ENCODE data around the gene ARHGAP6.

Gene ARHGAP6

DNA sequence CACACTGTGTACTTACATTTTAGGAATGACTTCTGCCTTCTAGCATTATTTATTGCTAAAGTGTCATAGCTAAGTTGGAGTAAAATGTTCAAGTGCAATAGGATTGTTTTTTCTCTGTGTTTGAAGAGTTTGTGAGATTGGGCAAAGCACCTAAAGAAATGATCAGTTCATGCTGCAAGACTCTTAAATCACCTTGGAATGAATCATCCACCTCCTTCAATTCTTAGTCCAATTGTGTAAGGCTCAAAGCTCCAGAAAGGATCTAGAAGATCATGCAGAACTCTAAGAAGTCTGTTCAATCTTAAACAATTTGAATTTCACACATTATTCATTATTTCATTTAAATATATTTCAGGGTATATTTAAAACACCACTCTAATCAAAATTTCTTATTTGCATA lies 235.4 kb downstream of the ARHGAP6 start:
- no peak for DNase-seq
- ChIA-PET CTCF (no interaction called here), POLR2A (no interaction called here)
- H3K4me1 ChIP-seq (ENCODE audit: control extremely low read depth in 1 of 4, control insufficient read depth in 4 of 4, insufficient read depth in 4 of 4, low read length in 3 of 4) = peaks cover 0 to 7% (median 4%) of the 10 kb centered on the region in 4 experiments
- peaks cover 0 to 2% (median 0%) of the 10 kb centered on the region in 5 experiments for H3K9me3 ChIP-seq (ENCODE audit: control extremely low read depth in 1 of 5, control insufficient read depth in 4 of 5, insufficient read depth in 2 of 5, low read depth in 1 of 5, low read length in 4 of 5)
- H3K4me3 ChIP-seq (ENCODE audit: control insufficient read depth in 1 of 7, extremely low read depth in 1 of 7, insufficient read depth in 4 of 7, low read depth in 2 of 7, low read length in 6 of 7) = no peak overlapping the region
- H3K27ac ChIP-seq (ENCODE audit: insufficient read depth in 1 of 2, low read depth in 1 of 2, low read length in 2 of 2, poor library complexity in 1 of 2, severe bottlenecking in 2 of 2) = no peak overlapping the region
- H3K36me3 ChIP-seq (ENCODE audit: control insufficient read depth in 4 of 4, insufficient read depth in 4 of 4, low read length in 3 of 4) = no peaks in the 10 kb centered on the region
- H3K27me3 ChIP-seq (replicated peaks in 2 of 5; ENCODE audit: control insufficient read depth in 4 of 5, insufficient read depth in 5 of 5, low read length in 4 of 5) = peaks cover 0 to 20% (median 3%) of the 10 kb centered on the region in 5 experiments

DNA sequence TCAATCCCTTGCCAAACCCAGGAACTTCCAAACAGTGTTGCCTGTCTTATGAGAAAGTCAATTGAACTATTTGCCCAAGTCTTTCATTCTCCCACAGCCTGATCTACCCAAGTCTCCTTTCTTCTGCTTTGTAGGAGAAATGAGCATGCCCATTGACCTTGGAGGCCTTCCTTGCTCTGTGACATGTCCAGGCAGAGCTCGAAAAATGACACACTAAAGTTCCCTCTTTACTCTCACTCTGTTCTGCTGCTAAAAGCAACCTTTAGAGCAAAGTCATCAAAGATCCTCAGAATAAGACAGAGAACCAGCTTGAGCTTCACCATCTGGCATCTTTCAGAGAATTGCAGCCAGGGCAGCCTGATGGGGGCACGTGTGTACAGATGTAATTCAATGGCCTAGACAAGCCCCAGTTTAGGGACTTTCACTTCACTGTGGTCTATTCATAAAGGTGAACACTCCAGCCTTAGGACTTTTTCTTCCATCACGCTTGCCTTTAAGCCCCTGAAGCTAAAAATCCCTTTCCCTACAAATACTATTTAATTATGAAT lies 236.1 kb downstream of the ARHGAP6 start:
- Histone ChIP-seq H3K4me1 (ENCODE audit: control extremely low read depth in 1 of 4, control insufficient read depth in 4 of 4, insufficient read depth in 4 of 4, low read length in 3 of 4) (peaks cover 0 to 7% (median 4%) of the 10 kb centered on the region in 4 experiments), H3K36me3 (ENCODE audit: control insufficient read depth in 4 of 4, insufficient read depth in 4 of 4, low read length in 3 of 4) (no peaks in the 10 kb centered on the region), H3K27me3 (replicated peaks in 2 of 5; ENCODE audit: control insufficient read depth in 4 of 5, insufficient read depth in 5 of 5, low read length in 4 of 5) (peaks cover 0 to 20% (median 3%) of the 10 kb centered on the region in 5 experiments), H3K9me3 (ENCODE audit: control extremely low read depth in 1 of 5, control insufficient read depth in 4 of 5, insufficient read depth in 2 of 5, low read depth in 1 of 5, low read length in 4 of 5) (peaks cover 0 to 2% (median 0%) of the 10 kb centered on the region in 5 experiments), H3K4me3 (ENCODE audit: control insufficient read depth in 1 of 7, extremely low read depth in 1 of 7, insufficient read depth in 4 of 7, low read depth in 2 of 7, low read length in 6 of 7) (no peak overlapping the region), H3K27ac (ENCODE audit: insufficient read depth in 1 of 2, low read depth in 1 of 2, low read length in 2 of 2, poor library complexity in 1 of 2, severe bottlenecking in 2 of 2) (no peak overlapping the region)
- ChIA-PET CTCF (no interaction called here), POLR2A (no interaction called here)
- DNase-seq = peak in 1 of 3 donors; percentile 13
- 64% methylated on average over 2 of the region's 3 CpGs for WGBS (ENCODE audit: insufficient coverage)

DNA sequence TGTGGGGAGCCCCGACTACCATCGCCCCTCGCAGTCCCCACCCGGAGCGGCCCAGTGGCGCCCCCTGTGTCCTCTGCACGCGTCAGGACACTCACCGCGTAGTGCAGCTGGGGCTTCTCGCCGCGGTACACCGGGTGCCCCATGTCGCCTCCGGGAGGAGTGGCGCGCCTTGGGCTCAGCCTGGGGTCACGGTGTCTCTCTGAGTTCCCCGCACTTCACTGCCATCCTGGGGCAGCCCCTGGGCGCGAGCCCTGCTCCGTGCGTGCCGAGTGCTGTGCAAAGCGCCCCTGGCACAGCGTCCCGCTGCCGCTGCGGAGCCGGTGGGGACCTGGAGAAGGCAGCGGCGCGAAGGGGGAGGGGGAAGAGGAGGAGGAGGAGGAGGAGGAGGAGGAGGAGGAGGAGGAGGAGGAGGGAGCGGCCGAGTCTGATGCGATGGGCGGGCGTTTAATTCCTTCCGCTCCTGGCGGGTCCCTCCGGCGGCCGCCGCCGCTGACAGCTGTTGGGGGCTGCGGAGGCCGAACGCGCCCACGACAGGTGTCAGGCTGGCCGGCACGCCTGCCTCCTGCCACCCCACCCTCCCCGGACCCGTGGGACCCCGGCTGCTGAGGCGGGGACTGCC lies 238.2 kb downstream of the ARHGAP6 start:
- H3K36me3 ChIP-seq (ENCODE audit: control insufficient read depth in 4 of 4, insufficient read depth in 4 of 4, low read length in 3 of 4) = no peaks in the 10 kb centered on the region
- WGBS (ENCODE audit: insufficient coverage) = 28% methylated on average over 20 of the region's 57 CpGs
- peaks cover 0 to 2% (median 0%) of the 10 kb centered on the region in 5 experiments for H3K9me3 ChIP-seq (ENCODE audit: control extremely low read depth in 1 of 5, control insufficient read depth in 4 of 5, insufficient read depth in 2 of 5, low read depth in 1 of 5, low read length in 4 of 5)
- H3K27ac ChIP-seq (ENCODE audit: insufficient read depth in 1 of 2, low read depth in 1 of 2, low read length in 2 of 2, poor library complexity in 1 of 2, severe bottlenecking in 2 of 2) = peak overlapping the region in 1 of 2 experiments; percentile 61
- CTCF ChIA-PET = no interaction called here
- H3K4me1 ChIP-seq (ENCODE audit: control extremely low read depth in 1 of 4, control insufficient read depth in 4 of 4, insufficient read depth in 4 of 4, low read length in 3 of 4) = peaks cover 0 to 12% (median 4%) of the 10 kb centered on the region in 4 experiments
- DNase-seq = peak; percentile 36 to 74 (median 61)
- H3K27me3 ChIP-seq (replicated peaks in 2 of 5; ENCODE audit: control insufficient read depth in 4 of 5, insufficient read depth in 5 of 5, low read length in 4 of 5) = peaks cover 0 to 20% (median 3%) of the 10 kb centered on the region in 5 experiments
- peak overlapping the region; percentile 34 to 75 (median 47) for H3K4me3 ChIP-seq (ENCODE audit: control insufficient read depth in 1 of 7, extremely low read depth in 1 of 7, insufficient read depth in 4 of 7, low read depth in 2 of 7, low read length in 6 of 7)
- POLR2A ChIA-PET = no interaction called here

DNA sequence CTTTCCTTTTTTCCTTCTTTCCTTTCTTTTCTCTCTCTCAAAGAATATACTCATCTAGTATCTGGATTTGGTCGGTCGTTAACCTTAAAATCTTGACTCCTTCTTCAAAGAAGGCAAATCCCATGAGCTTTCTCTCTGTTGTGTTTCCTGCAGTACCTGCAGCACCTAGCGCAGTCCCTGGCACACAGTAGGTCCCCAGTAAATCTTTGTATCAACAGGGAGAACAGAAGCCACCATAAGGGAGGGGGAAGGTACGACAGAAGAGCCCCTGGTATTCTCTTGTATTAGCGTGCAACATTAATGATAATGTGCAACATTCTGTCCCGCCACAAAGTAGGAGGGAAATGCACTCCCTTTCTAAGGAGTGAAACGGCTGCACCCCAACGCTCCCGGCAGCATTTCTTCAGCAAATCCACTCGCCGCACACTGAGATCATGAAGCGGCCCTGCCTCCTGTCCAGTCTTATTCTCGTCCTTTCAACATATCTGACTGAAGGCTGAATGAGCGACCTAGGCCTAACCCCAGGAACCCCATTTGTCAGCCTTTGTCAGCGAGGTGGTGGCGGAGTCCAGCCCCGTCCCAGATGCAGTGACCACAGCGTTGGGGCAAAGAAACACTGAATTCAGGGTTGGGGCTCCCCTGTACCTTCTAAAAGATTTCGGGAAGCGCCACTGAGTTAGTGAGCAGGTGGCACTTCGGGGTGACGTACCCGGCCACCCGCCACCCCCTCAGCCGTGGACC lies 238.8 kb downstream of the ARHGAP6 start:
- H3K27ac ChIP-seq (ENCODE audit: insufficient read depth in 1 of 2, low read depth in 1 of 2, low read length in 2 of 2, poor library complexity in 1 of 2, severe bottlenecking in 2 of 2) = peak overlapping the region in 1 of 2 experiments; percentile 61
- peaks cover 0 to 2% (median 0%) of the 10 kb centered on the region in 5 experiments for H3K9me3 ChIP-seq (ENCODE audit: control extremely low read depth in 1 of 5, control insufficient read depth in 4 of 5, insufficient read depth in 2 of 5, low read depth in 1 of 5, low read length in 4 of 5)
- POLR2A ChIA-PET = no interaction called here
- H3K4me3 ChIP-seq (ENCODE audit: control insufficient read depth in 1 of 7, extremely low read depth in 1 of 7, insufficient read depth in 4 of 7, low read depth in 2 of 7, low read length in 6 of 7) = peak overlapping the region in 5 of 7 experiments; percentile 34 to 75 (median 54)
- CTCF ChIA-PET = no interaction called here
- H3K27me3 ChIP-seq (replicated peaks in 2 of 5; ENCODE audit: control insufficient read depth in 4 of 5, insufficient read depth in 5 of 5, low read length in 4 of 5) = peaks cover 0 to 20% (median 3%) of the 10 kb centered on the region in 5 experiments
- peaks cover 0 to 12% (median 4%) of the 10 kb centered on the region in 4 experiments for H3K4me1 ChIP-seq (ENCODE audit: control extremely low read depth in 1 of 4, control insufficient read depth in 4 of 4, insufficient read depth in 4 of 4, low read length in 3 of 4)
- no peaks in the 10 kb centered on the region for H3K36me3 ChIP-seq (ENCODE audit: control insufficient read depth in 4 of 4, insufficient read depth in 4 of 4, low read length in 3 of 4)
- DNase-seq = peak; percentile 4 to 44 (median 24)
- WGBS (ENCODE audit: insufficient coverage) = 27% methylated on average over 25 of the region's 25 CpGs

DNA sequence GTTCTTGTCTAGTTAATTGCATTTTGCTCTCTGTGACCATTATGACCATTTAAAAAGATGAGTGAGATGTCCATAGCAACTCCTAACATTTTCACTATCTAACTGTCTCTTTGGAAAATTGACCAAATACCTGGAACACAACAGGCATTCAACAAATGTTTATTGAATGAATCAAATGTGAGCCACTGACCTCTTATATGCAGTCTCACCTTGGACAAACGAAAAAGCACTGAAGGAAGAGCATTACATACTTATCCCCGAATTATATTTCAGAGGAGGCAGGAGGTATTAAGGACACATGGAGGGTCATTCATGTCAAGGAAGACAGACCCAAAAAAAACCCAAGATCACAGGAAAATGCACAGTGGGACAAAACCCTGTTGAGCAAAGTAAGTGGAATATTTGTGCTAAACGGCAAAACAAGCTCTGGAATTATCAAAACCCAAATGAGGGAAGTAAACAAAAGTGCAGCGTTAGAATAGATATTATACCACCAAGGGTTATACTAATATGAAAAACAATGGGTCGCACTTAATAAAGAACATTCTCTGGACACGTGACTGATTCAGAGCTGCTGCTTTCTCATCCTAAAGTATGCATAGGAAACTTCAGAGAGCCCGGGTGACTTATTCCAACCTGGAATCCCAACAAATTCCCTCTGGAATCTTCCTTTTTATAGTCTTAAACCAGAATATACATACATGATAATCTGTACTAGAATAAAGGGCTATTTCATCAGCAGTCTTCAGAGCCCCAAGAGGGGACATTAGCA lies 240.6 kb downstream of the ARHGAP6 start:
- H3K27ac ChIP-seq (ENCODE audit: insufficient read depth in 1 of 2, low read depth in 1 of 2, low read length in 2 of 2, poor library complexity in 1 of 2, severe bottlenecking in 2 of 2) = no peak overlapping the region
- H3K9me3 ChIP-seq (ENCODE audit: control extremely low read depth in 1 of 5, control insufficient read depth in 4 of 5, insufficient read depth in 2 of 5, low read depth in 1 of 5, low read length in 4 of 5) = peaks cover 0 to 2% (median 0%) of the 10 kb centered on the region in 5 experiments
- no peaks in the 10 kb centered on the region for H3K36me3 ChIP-seq (ENCODE audit: control insufficient read depth in 4 of 4, insufficient read depth in 4 of 4, low read length in 3 of 4)
- ChIA-PET CTCF (interaction anchor here (0.6 to 1.5 kb wide), 3 partner anchors 9 to 209 kb away, joined by 3 to 6 read pairs (median 3); no protein-coding TSS in a partner anchor), POLR2A (no interaction called here)
- H3K4me1 ChIP-seq (ENCODE audit: control extremely low read depth in 1 of 4, control insufficient read depth in 4 of 4, insufficient read depth in 4 of 4, low read length in 3 of 4) = peaks cover 0 to 12% (median 4%) of the 10 kb centered on the region in 4 experiments
- WGBS (ENCODE audit: insufficient coverage) = 77% methylated on average over 5 of the region's 7 CpGs
- peaks cover 0 to 20% (median 3%) of the 10 kb centered on the region in 5 experiments for H3K27me3 ChIP-seq (replicated peaks in 2 of 5; ENCODE audit: control insufficient read depth in 4 of 5, insufficient read depth in 5 of 5, low read length in 4 of 5)
- DNase-seq = no peak
- H3K4me3 ChIP-seq (ENCODE audit: control insufficient read depth in 1 of 7, extremely low read depth in 1 of 7, insufficient read depth in 4 of 7, low read depth in 2 of 7, low read length in 6 of 7) = no peak overlapping the region

DNA sequence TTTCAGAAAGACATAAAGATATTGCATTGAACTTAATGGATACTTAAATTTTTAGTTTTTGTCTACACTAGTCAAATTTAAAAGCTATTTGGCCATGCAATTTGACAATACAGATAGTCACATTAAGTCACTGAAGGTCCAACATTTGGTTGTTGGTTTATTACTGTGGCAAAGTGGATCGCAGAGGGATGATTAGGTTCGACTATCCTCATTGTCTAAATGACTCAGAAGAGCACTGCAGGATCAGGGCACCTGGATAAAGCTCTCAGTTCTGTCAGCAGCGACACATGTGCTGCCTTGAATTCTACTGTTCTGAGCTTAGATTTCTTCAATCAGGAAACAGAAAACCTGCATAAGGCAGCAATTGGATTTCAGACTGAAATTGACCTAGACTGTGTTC lies 241.8 kb downstream of the ARHGAP6 start:
- Histone ChIP-seq H3K4me3 (ENCODE audit: control insufficient read depth in 1 of 7, extremely low read depth in 1 of 7, insufficient read depth in 4 of 7, low read depth in 2 of 7, low read length in 6 of 7) (no peak overlapping the region), H3K27me3 (replicated peaks in 2 of 5; ENCODE audit: control insufficient read depth in 4 of 5, insufficient read depth in 5 of 5, low read length in 4 of 5) (peaks cover 0 to 20% (median 3%) of the 10 kb centered on the region in 5 experiments), H3K36me3 (ENCODE audit: control insufficient read depth in 4 of 4, insufficient read depth in 4 of 4, low read length in 3 of 4) (no peaks in the 10 kb centered on the region), H3K9me3 (ENCODE audit: control extremely low read depth in 1 of 5, control insufficient read depth in 4 of 5, insufficient read depth in 2 of 5, low read depth in 1 of 5, low read length in 4 of 5) (peaks cover 0 to 2% (median 0%) of the 10 kb centered on the region in 5 experiments), H3K27ac (ENCODE audit: insufficient read depth in 1 of 2, low read depth in 1 of 2, low read length in 2 of 2, poor library complexity in 1 of 2, severe bottlenecking in 2 of 2) (peak overlapping the region in 1 of 2 experiments; percentile 56), H3K4me1 (ENCODE audit: control extremely low read depth in 1 of 4, control insufficient read depth in 4 of 4, insufficient read depth in 4 of 4, low read length in 3 of 4) (peaks cover 0 to 12% (median 4%) of the 10 kb centered on the region in 4 experiments)
- POLR2A ChIA-PET = no interaction called here
- DNase-seq = no peak
- WGBS (ENCODE audit: insufficient coverage) = 96% methylated on average over 3 of the region's 3 CpGs
- CTCF ChIA-PET = interaction anchor here (0.6 to 1.5 kb wide), 8 partner anchors 8 to 208 kb away, joined by 3 to 6 read pairs (median 3); no protein-coding TSS in a partner anchor
